ENCODE results near the gene HTN1. TPM values are rescaled to one million over a fixed set of nuclear protein-coding genes. Genes with fewer than 3 reads are reported as not detected.

HTN1 gene
- not detected in 2 replicates for total RNA-seq

DNA sequence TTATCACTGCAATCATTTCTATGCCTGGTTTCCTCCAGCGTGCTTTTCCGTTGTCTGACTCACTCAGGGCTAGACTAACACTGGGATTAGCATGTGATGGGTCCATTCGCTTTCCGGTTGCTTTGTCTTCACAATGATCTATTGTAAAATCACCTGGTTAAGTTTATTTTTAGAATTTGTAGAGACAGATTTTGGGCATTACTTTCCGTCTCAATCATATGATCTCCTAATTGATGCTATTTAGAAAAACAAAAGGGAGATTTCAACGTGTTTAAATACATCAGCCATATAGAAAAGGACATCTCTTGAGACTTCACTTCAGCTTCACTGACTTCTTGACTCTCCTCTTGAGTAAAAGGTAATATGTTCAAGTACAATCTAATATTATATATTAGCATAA is at the start of gene HTN1:
Gene HTN1, plus strand, starts transcription at position 301 of the 400 bp plus-strand sequence. CDS start 2,639 bp downstream, outside the sequence.

DNA sequence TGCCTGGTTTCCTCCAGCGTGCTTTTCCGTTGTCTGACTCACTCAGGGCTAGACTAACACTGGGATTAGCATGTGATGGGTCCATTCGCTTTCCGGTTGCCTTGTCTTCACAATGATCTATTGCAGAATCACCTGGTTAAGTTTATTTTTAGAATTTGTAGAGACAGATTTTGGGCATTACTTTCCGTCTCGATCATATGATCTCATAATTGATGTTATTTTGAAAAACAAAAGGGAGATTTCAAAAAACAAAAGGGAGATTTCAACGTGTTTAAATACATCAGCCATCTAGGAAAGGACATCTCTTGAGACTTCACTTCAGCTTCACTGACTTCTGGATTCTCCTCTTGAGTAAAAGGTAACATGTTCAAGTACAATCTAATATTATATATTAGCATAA is 22.1 kb upstream of the HTN1 start, which contains the start of gene HTN3:
Gene HTN3, plus strand, starts transcription at position 301 of the 400 bp plus-strand sequence. CDS start 2,282 bp downstream, outside the sequence.

Other genes with a start within 250 kb of the HTN1 start
- gene SULT1E1, start 190.3 kb upstream of the HTN1 start, total RNA-seq, result 28.9 and 555 TPM in 2 replicates
- gene CSN1S1, start 119.4 kb upstream of the HTN1 start, total RNA-seq, result 0.30 and 0.32 TPM in 2 replicates
- gene CSN2, start 84.7 kb upstream of the HTN1 start, total RNA-seq, result not detected in 2 replicates
- not detected in 2 replicates for gene STATH, start 54.5 kb upstream of the HTN1 start, total RNA-seq
- gene HTN3, start 22.0 kb upstream of the HTN1 start, total RNA-seq, result not detected in 2 replicates
- gene PRR27, start 103.8 kb downstream of the HTN1 start, total RNA-seq, result not detected in 2 replicates
- not detected in 2 replicates for gene ODAM, start 145.3 kb downstream of the HTN1 start, total RNA-seq
- not detected in 2 replicates for gene FDCSP, start 175.7 kb downstream of the HTN1 start, total RNA-seq
- gene CSN3, start 192.2 kb downstream of the HTN1 start, total RNA-seq, result not detected in 2 replicates

Measured in epithelial cell of umbilical artery (primary cell).